Measurements from ENCODE around the gene BMP2K. TPM values are rescaled to one million over a fixed set of nuclear protein-coding genes. Genes with fewer than 3 reads are reported as not detected.

BMP2K gene
- total RNA-seq, 2 experiments from 2014 or later, result 10.3 to 12.4 TPM

Small RNA genes lying within 50 kb of the gene (microRNA-seq; reads per million reads assigned to microRNA genes)
- gene MIR5096 (ENCODE audit: borderline microRNAs expressed, borderline replicate concordance), result not detected

Other genes with a start within 250 kb of the BMP2K start
- under 1 TPM; 0.63 to 0.90 TPM for gene ANXA3, start 224.6 kb upstream of the BMP2K start, total RNA-seq
- 10 to 100 TPM; 10.2 to 11.4 TPM for gene PAQR3, start 163.1 kb downstream of the BMP2K start, total RNA-seq

Data from activated CD8-positive, alpha-beta T cell treated with anti-CD3 and anti-CD28 coated beads for 36 hours (primary cell).